ENCODE results near the gene LAMA2. TPM values are rescaled to one million over a fixed set of nuclear protein-coding genes. Genes with fewer than 3 reads are reported as not detected.

Gene LAMA2
- total RNA-seq, 4 donors from 2014 or later: 115 to 153 (median 134) TPM

- H3K4me3 ChIP-seq: no peak overlapping the region
- intact Hi-C loops (cut with DNase I): no loop called here
- no peaks in the 10 kb centered on the region for H3K27me3 ChIP-seq
- H3K27ac ChIP-seq (replicated peaks in 1 of 4): no peak overlapping the region
- 29% methylated on average over 2 of the region's 2 CpGs for WGBS
- no peaks in the 10 kb centered on the region for H3K9me3 ChIP-seq
- no peak for DNase-seq (ENCODE audit: extremely low spot score)
- no peaks in the 10 kb centered on the region for H3K36me3 ChIP-seq
- H3K4me1 ChIP-seq: no peaks in the 10 kb centered on the region
- TF ChIP-seq EP300 (IDR thresholded peaks at IDR 0.05) (no peak), CTCF (IDR thresholded peaks at IDR 0.05) (no peak), POLR2AphosphoS5 (IDR thresholded peaks at IDR 0.05) (no peak), POLR2A (IDR thresholded peaks at IDR 0.05; ENCODE audit: low read depth) (no peak)
These were observed 9.1 kb downstream of the LAMA2 start for GRCh38 chr6:128892079-128892478.

GRCh38 chr6:128899341-128900050, 16.6 kb downstream of the LAMA2 start:
- no peak for TF ChIP-seq POLR2AphosphoS5 (IDR thresholded peaks at IDR 0.05)
- TF ChIP-seq EP300 (IDR thresholded peaks at IDR 0.05): no peak
- no peak for TF ChIP-seq POLR2A (IDR thresholded peaks at IDR 0.05; ENCODE audit: low read depth)
- TF ChIP-seq CTCF (IDR thresholded peaks at IDR 0.05): no peak
- peaks cover 0 to 4% (median 0%) of the 10 kb centered on the region in 4 donors for H3K36me3 ChIP-seq
- H3K9me3 ChIP-seq: no peaks in the 10 kb centered on the region
- H3K4me1 ChIP-seq: no peaks in the 10 kb centered on the region
- DNase-seq (ENCODE audit: extremely low spot score): no peak
- H3K4me3 ChIP-seq: no peak overlapping the region
- intact Hi-C loops (cut with DNase I): no loop called here
- no peaks in the 10 kb centered on the region for H3K27me3 ChIP-seq
- no peak overlapping the region for H3K27ac ChIP-seq (replicated peaks in 1 of 4)

- peaks cover 0 to 4% (median 0%) of the 10 kb centered on the region in 4 donors for H3K36me3 ChIP-seq
- H3K27ac ChIP-seq (replicated peaks in 1 of 4): no peak overlapping the region
- no peaks in the 10 kb centered on the region for H3K4me1 ChIP-seq
- no peaks in the 10 kb centered on the region for H3K27me3 ChIP-seq
- H3K9me3 ChIP-seq: no peaks in the 10 kb centered on the region
- no peak overlapping the region for H3K4me3 ChIP-seq
- intact Hi-C loops (cut with DNase I): no loop called here
- TF ChIP-seq EP300 (IDR thresholded peaks at IDR 0.05): no peak
- no peak for TF ChIP-seq POLR2A (IDR thresholded peaks at IDR 0.05; ENCODE audit: low read depth)
- no peak for TF ChIP-seq CTCF (IDR thresholded peaks at IDR 0.05)
- no peak for TF ChIP-seq POLR2AphosphoS5 (IDR thresholded peaks at IDR 0.05)
- no peak for DNase-seq (ENCODE audit: extremely low spot score)
- WGBS: 92% methylated on average over 5 of the region's 5 CpGs
These were observed 20.8 kb downstream of the LAMA2 start for GRCh38 chr6:128903715-128904114.

GRCh38 chr6:128914051-128914450, 31.1 kb downstream of the LAMA2 start:
- TF ChIP-seq POLR2AphosphoS5 (IDR thresholded peaks at IDR 0.05) (no peak), EP300 (IDR thresholded peaks at IDR 0.05) (no peak), POLR2A (IDR thresholded peaks at IDR 0.05; ENCODE audit: low read depth) (no peak), CTCF (IDR thresholded peaks at IDR 0.05) (no peak)
- H3K4me3 ChIP-seq: no peak overlapping the region
- no peak for DNase-seq (ENCODE audit: extremely low spot score)
- intact Hi-C loops (cut with DNase I): no loop called here
- H3K9me3 ChIP-seq: no peaks in the 10 kb centered on the region
- 84% methylated on average over 2 of the region's 2 CpGs for WGBS
- H3K27ac ChIP-seq (replicated peaks in 1 of 4): no peak overlapping the region
- H3K36me3 ChIP-seq: no peaks in the 10 kb centered on the region
- no peaks in the 10 kb centered on the region for H3K27me3 ChIP-seq
- H3K4me1 ChIP-seq: peaks cover 0 to 8% (median 0%) of the 10 kb centered on the region in 4 donors

GRCh38 chr6:128918886-128919285, 35.9 kb downstream of the LAMA2 start:
- TF ChIP-seq POLR2AphosphoS5 (IDR thresholded peaks at IDR 0.05) (no peak), EP300 (IDR thresholded peaks at IDR 0.05) (no peak), POLR2A (IDR thresholded peaks at IDR 0.05; ENCODE audit: low read depth) (no peak), CTCF (IDR thresholded peaks at IDR 0.05) (no peak)
- Histone ChIP-seq H3K36me3 (peaks cover 0 to 11% (median 0%) of the 10 kb centered on the region in 4 donors), H3K9me3 (no peaks in the 10 kb centered on the region), H3K27ac (replicated peaks in 1 of 4) (no peak overlapping the region), H3K27me3 (no peaks in the 10 kb centered on the region), H3K4me3 (no peak overlapping the region), H3K4me1 (peaks cover 0 to 5% (median 0%) of the 10 kb centered on the region in 4 donors)
- WGBS: 98% methylated on average over 2 of the region's 2 CpGs
- DNase-seq (ENCODE audit: extremely low spot score): no peak
- intact Hi-C loops (cut with DNase I): no loop called here
